Ishikawa (cell line): ENCODE measurements around the gene ACACB.

Experiments
- EP300 ChIP-seq: IDR thresholded peaks from 2 replicates; pipeline ENCODE4 v1.6.1; 2012; ENCODE audit warnings: borderline replicate concordance
- FOXM1 ChIP-seq: IDR thresholded peaks from 2 replicates; pipeline ENCODE4 v1.6.1; 2012; ENCODE audit warnings: low read depth, borderline replicate concordance
- RAD21 ChIP-seq: IDR thresholded peaks from 2 replicates; pipeline ENCODE4 v1.6.1; 2012; ENCODE audit warnings: low read depth
- REST ChIP-seq: IDR thresholded peaks from 2 replicates; pipeline ENCODE4 v1.6.1; 2012; ENCODE audit warnings: low read depth, mild to moderate bottlenecking
- TAF1 ChIP-seq: IDR thresholded peaks from 2 replicates; pipeline ENCODE4 v1.6.1; 2012; ENCODE audit warnings: low read depth, mild to moderate bottlenecking
- TEAD4 ChIP-seq: IDR thresholded peaks from 2 replicates; pipeline ENCODE4 v1.6.1; 2012
- ZBTB7A ChIP-seq: IDR thresholded peaks from 2 replicates; pipeline ENCODE4 v1.6.1; 2012; ENCODE audit warnings: low read depth

GRCh38 chr12:109137055-109137454, 20.7 kb downstream of the ACACB start:
- TF ChIP-seq ZBTB7A, result no peak
- TF ChIP-seq EP300, result no peak
- TF ChIP-seq RAD21, result no peak
- TF ChIP-seq FOXM1, result no peak
- TF ChIP-seq REST, result no peak
- TF ChIP-seq TEAD4, result no peak
- TF ChIP-seq TAF1, result no peak
